Mesothelial cell of epicardium (in vitro differentiated cells): Measurements from ENCODE around the gene ABI3. TPM values are rescaled to one million over a fixed set of nuclear protein-coding genes. Genes with fewer than 3 reads are reported as not detected.
"Not testable (repeated sequence)": the region's sequence is repeated elsewhere in the genome, so short reads cannot be mapped to it uniquely, and the experiment has no call there.

Experiments
- DNase-seq, 2 experiments: peaks; one replicate each; pipeline ENCODE4 v3.0.0; 2021; ENCODE audit warnings: low spot score in 2 of 2; ENCODE audit not compliant: unreplicated experiment in 2 of 2
- H3K27ac Mint-ChIP-seq: 2 replicates; pipeline ENCODE4 v1.8.0; 2021; ENCODE audit warnings: mixed read lengths
- H3K27me3 Mint-ChIP-seq: 2 replicates; pipeline ENCODE4 v1.8.0; 2021; ENCODE audit warnings: low read depth, mixed read lengths
- H3K36me3 Mint-ChIP-seq: 2 replicates; pipeline ENCODE4 v1.8.0; 2021; ENCODE audit warnings: mixed read lengths
- H3K4me1 Mint-ChIP-seq: 2 replicates; pipeline ENCODE4 v1.8.0; 2021; ENCODE audit warnings: mixed read lengths
- H3K4me3 Mint-ChIP-seq: 2 replicates; pipeline ENCODE4 v1.8.0; 2021; ENCODE audit warnings: mild to moderate bottlenecking, moderate library complexity, mixed read lengths
- H3K9me3 Mint-ChIP-seq: 2 replicates; pipeline ENCODE4 v1.8.0; 2021; ENCODE audit warnings: mixed read lengths
- CTCF ChIP-seq: fragments of 200-600 bp; sonication (generic); IDR thresholded peaks from one replicate; pipeline ENCODE4 v1.5.0; 2021; ENCODE audit warnings: antibody characterized with exemption; ENCODE audit not compliant: unreplicated experiment
- total RNA-seq: library from RNA; stranded (reverse); gene quantifications from 3 replicates; pipeline ENCODE4 v1.2.1, GENCODE V29; 2021

ABI3 gene
- total RNA-seq, 1 donor from 2014 or later: 0.69 TPM

GRCh38 chr17:49180303-49180702, 30.2 kb upstream of the ABI3 start:
- Mint-ChIP-seq H3K4me3 (no peak overlapping the region), H3K27ac (no peak overlapping the region), H3K4me1 (no peaks in the 10 kb centered on the region), H3K9me3 (peaks cover 34% of the 10 kb centered on the region), H3K36me3 (no peaks in the 10 kb centered on the region), H3K27me3 (no peaks in the 10 kb centered on the region)
- DNase-seq: no peak
- peak; percentile 58 for TF ChIP-seq CTCF

- Mint-ChIP-seq H3K4me3 (no peak overlapping the region), H3K27ac (no peak overlapping the region), H3K36me3 (peaks cover 2% of the 10 kb centered on the region), H3K27me3 (no peaks in the 10 kb centered on the region), H3K9me3 (peaks cover 33% of the 10 kb centered on the region), H3K4me1 (no peaks in the 10 kb centered on the region)
- no peak for TF ChIP-seq CTCF
- no peak for DNase-seq
These were observed 29.4 kb upstream of the ABI3 start for GRCh38 chr17:49180998-49181635.

GRCh38 chr17:49183341-49183740, 27.2 kb upstream of the ABI3 start:
- Mint-ChIP-seq H3K9me3 (peaks cover 24% of the 10 kb centered on the region), H3K36me3 (peaks cover 2% of the 10 kb centered on the region), H3K27ac (no peak overlapping the region), H3K4me3 (no peak overlapping the region), H3K27me3 (no peaks in the 10 kb centered on the region), H3K4me1 (no peaks in the 10 kb centered on the region)
- no peak for DNase-seq
- TF ChIP-seq CTCF: no peak

GRCh38 chr17:49183801-49184200, 26.7 kb upstream of the ABI3 start:
- peaks cover 24% of the 10 kb centered on the region for H3K9me3 Mint-ChIP-seq
- no peak overlapping the region for H3K4me3 Mint-ChIP-seq
- peaks cover 2% of the 10 kb centered on the region for H3K36me3 Mint-ChIP-seq
- H3K27ac Mint-ChIP-seq: no peak overlapping the region
- no peaks in the 10 kb centered on the region for H3K27me3 Mint-ChIP-seq
- TF ChIP-seq CTCF: no peak
- H3K4me1 Mint-ChIP-seq: no peaks in the 10 kb centered on the region
- DNase-seq: no peak

GRCh38 chr17:49184522-49184921, 26.0 kb upstream of the ABI3 start:
- H3K4me1 Mint-ChIP-seq, H3K27me3 Mint-ChIP-seq, DNase-seq, H3K27ac Mint-ChIP-seq, H3K36me3 Mint-ChIP-seq, H3K4me3 Mint-ChIP-seq: not testable (repeated sequence)
- peaks cover 24% of the 10 kb centered on the region for H3K9me3 Mint-ChIP-seq

GRCh38 chr17:49185381-49185780, 25.1 kb upstream of the ABI3 start:
- H3K4me1 Mint-ChIP-seq, H3K4me3 Mint-ChIP-seq, DNase-seq, H3K36me3 Mint-ChIP-seq, H3K27ac Mint-ChIP-seq, H3K27me3 Mint-ChIP-seq: not testable (repeated sequence)
- peaks cover 24% of the 10 kb centered on the region for H3K9me3 Mint-ChIP-seq

GRCh38 chr17:49187301-49187700, 23.2 kb upstream of the ABI3 start:
- Mint-ChIP-seq H3K27me3 (peaks cover 2% of the 10 kb centered on the region), H3K4me1 (peaks cover 5% of the 10 kb centered on the region), H3K4me3 (no peak overlapping the region), H3K36me3 (peaks cover 2% of the 10 kb centered on the region), H3K27ac (no peak overlapping the region), H3K9me3 (peaks cover 21% of the 10 kb centered on the region)
- DNase-seq: no peak
- TF ChIP-seq CTCF: no peak
